GM21825 (cell line): ENCODE data around the gene ARID5B.
"Not testable (repeated sequence)": the region's sequence is repeated elsewhere in the genome, so short reads cannot be mapped to it uniquely, and the experiment has no call there.

Source experiments
- ATAC-seq: cut with Tn5 transposase; IDR thresholded peaks from one replicate; pipeline ENCODE4 v1.9.1; 2021; ENCODE audit warnings: mild to moderate bottlenecking, moderate library complexity; ENCODE audit not compliant: unreplicated experiment

The ARID5B gene

GRCh38 chr10:61961278-61961677 lies 59.8 kb downstream of the ARID5B start:
- peak; percentile 50 for ATAC-seq

GRCh38 chr10:61962971-61963370 lies 61.5 kb downstream of the ARID5B start:
- no peak for ATAC-seq

DNA sequence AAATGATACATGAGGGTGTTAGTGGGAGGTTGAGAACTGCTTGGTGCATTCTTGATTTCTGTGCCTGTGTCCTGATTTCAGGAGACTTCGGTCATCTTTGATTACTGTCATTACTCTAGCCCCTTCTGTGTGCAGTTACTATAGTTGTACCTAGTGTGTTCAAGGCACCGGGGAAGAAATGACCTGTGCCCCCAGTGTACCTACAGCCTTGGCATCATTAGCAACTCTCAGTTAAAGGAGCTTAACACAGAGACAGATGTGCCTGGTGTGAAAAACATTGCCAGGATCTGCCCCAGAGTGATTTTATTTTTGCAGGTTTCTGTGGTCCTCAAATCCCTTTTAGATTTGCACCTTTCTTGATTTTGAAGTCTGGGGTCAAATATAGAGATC lies 62.2 kb downstream of the ARID5B start:
- ATAC-seq: no peak

DNA sequence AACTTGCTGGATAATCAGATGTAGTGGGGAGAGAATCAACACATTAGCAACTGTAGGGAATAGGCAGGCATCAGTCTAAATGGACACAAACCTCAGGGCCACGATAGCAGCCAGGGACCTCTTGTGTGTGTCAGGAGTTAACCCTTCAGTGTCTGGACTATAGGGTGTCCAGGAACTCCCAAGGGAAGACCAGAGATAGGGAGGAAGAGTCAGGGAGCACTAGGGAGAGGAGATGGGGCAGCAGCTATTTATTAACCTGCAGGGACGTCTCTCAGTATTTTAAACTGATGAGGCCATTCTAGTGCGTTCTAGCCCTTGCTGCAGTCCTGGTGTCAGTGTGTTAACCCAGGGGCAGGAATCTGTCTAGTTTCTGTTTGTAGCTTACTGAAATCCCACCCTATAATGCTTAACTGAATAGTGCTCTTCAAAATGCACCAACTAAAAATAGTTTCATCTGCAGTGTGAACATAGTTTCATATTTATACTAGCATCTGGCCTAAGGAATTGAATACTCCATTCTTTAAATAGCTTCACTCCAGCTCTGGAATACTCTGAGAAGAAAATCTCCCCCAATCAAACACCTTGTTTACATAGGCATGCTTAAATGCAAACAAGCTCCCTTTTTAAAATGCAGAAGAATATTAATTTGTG lies 62.7 kb downstream of the ARID5B start:
- peak; percentile 33 for ATAC-seq

DNA sequence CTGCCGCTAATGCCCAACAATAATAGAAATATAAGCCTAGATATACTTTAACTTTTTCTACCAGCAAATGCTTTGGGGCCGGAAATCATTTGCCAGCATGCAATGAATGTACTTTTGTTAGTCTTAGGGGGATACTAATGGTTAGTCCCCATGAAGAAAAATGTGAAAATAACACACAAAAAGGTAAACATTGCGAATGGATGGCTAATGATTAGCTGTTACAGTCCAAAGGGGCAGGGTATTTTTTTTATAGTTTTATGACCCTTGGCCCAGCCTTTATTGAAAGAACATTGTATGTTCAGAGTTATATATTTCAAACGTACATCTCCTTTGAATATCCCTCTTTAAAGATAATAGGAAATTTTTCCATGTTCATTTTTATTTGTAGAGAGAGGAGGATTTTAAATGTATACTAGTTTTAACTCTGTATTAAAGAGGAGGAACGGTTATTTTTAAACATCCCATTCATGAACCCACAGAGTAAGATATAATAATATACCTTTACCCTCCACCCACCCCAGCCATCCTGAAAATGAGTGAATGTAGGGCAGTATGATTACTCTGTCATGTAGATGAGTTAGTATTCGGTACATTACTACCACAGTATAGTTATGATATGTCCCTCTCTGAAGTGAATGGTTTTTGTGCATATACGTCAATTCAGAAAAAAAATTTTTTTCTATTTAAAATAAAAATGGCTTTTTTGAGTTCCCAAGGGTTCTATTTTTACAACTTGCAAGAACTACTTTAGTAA lies 63.6 kb downstream of the ARID5B start:
- ATAC-seq: no peak

DNA sequence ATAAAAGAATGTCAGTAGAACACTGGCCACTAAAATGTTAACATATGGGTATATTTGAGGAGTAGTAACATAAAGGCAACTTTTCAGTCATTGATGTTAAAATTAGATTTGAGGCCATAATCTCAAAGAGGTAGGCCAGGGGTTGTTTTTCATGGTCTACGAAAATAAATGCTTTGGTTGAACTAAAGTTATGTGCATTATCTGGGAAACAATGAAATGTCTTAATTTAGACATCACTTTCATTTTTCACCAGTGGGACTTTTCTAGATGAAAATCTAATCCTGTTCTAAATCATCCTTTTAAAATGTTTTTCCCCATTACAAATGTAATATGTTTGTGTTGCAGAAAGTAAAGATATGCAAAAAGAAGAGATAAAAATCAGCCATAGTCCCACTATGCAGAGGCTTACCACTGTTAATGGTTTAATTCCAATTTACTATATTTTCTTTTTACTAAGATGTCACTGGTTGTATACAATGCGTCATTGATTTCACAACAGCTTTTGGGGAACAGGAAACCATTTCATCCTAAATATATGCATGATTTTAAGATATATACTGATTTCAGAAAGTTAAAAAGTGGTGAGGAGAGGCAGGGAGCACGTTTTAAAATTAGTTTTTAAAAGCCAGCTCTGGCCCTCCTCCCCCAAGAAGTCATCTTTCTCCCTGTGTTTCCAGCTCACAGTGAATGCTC lies 64.3 kb downstream of the ARID5B start:
- no peak for ATAC-seq

- no peak for ATAC-seq
These were observed 65.8 kb downstream of the ARID5B start for GRCh38 chr10:61967298-61967697.

DNA sequence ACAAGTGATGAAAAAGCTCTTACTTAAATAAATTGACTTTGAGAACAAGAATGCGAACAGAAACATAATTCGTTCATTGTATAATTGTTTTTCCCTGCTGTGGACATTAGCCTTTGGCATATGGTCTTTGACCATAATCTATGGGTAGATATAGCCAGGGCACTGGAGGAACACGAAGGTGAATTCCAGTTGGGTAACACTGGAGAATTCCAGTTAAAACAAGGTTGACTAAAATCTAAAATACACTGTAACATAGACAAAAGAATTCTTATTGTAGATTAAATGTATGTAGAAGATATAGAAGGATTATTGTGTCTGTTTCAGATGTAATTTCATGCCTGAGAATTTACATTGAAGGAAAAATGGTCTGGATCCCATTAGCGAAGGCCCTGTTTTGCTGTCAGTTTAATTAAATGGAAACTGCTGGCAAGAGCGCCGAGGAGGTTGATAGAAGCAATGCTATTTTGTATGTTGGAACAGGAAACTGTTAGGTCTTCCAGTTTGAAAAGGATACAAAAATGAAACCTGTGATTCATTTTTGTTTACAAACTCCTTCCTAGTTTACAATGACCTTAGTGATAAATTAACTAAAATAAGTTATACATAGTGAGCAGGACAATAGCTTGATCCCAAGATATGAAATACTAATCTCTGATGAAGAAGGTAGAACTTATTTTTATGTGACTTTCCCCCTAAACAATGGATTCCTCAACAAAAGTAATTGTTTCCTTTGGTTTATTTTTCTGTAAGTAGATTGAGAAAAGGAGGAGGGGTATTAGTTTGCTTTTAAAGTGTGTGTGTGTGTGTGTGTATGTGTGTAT lies 68.9 kb downstream of the ARID5B start:
- no peak for ATAC-seq

- ATAC-seq: no peak
These were observed 69.5 kb downstream of the ARID5B start for GRCh38 chr10:61971003-61971325.

GRCh38 chr10:61973169-61973568 lies 71.7 kb downstream of the ARID5B start:
- ATAC-seq: no peak

- ATAC-seq: no peak
These were observed 72.4 kb downstream of the ARID5B start for GRCh38 chr10:61973906-61974305.

GRCh38 chr10:61974601-61975390 lies 73.3 kb downstream of the ARID5B start:
- ATAC-seq: peak; percentile 13

GRCh38 chr10:61975391-61975932 lies 74.0 kb downstream of the ARID5B start:
- peak; percentile 85 for ATAC-seq

DNA sequence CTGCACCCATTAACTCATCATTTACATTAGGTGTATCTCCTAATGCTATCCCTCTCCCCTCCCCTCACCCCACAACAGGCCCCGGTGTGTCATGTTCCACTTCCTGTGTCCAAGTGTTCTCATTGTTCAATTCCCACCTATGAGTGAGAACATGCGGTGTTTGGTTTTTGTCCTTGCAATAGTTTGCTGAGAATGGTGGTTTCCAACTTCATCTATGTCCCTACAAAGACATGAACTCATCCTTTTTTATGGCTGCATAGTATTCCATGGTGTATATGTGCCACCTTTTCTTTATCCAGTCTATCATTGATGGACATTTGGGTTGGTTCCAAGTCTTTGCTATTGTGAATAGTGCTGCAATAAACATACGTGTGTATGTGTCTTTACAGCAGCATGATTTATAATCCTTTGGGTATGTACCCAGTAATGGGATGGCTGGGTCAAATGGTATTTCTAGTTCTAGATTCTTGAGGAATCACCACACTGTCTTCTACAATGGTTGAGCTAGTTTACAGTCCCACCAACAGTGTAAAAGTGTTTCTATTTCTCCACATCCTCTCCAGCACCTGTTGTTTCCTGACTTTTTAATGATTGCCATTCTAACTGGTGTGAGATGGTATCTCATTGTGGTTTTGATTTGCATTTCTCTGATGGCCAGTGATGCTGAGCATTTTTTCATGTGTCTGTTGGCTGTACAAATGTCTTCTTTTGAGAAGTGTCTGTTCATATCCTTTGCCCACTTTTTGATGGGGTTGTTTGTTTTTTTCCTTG lies 75.6 kb downstream of the ARID5B start:
- ATAC-seq: not testable (repeated sequence)

GRCh38 chr10:61978965-61979364 lies 77.5 kb downstream of the ARID5B start:
- ATAC-seq: no peak

- ATAC-seq: no peak
These were observed 80.0 kb downstream of the ARID5B start for GRCh38 chr10:61981460-61981859.

GRCh38 chr10:61983255-61983654 lies 81.8 kb downstream of the ARID5B start:
- no peak for ATAC-seq

DNA sequence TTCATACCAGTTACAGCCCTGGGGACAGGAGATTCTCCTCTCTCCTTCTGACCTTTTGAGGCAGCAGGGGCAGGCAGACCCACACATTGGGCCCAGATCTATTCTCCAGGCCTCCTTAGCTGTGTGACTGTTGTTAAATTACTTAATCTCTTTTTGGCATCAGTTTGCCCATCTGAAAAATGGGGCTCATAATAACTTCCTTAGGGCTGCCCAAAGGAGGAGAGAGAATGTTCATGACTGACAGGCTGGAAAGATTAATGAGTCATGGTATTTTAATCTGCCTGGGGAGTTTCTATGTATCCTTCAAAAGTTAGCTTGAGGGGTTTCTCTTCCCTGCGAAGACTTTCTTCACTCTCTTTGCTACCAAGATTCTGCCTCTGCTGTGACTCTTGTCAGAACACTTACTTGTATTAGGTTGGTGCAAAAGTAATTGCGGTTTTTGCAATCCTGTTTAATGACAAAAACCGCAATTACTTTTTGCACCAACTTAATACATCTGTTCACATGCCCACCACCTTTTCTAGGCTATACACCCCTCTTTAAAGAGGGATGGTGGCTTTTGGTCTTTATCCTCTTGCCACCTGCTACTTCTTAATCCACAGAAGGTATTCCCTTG lies 83.4 kb downstream of the ARID5B start:
- ATAC-seq: no peak

GRCh38 chr10:61985715-61986114 lies 84.2 kb downstream of the ARID5B start:
- ATAC-seq: no peak
